ENCODE data around the gene GDF3. TPM values are rescaled to one million over a fixed set of nuclear protein-coding genes. Genes with fewer than 3 reads are reported as not detected.
A peak's percentile ranks its signal among the peaks of the same experiment; 100 is the strongest.

GDF3 gene
- polyA plus RNA-seq, 3 donors = not detected

DNA sequence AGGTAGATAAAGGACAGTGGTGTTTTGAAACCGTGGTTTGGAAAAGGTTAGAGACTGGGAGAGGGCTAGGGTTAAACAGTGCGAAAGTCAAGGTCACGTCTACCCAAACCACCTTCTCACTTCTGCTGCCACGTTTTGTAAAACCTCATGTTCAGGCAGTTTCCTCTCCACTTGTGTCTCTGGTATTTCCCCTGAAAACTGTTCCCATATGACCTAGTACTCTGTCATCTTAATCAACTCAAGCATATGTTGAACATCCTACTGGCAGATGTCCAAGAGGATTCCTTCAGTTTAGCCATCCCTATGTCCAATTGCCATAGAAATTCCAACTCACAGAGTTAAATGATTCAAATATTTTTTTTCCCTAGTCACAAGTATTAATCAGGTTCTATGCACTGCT lies 34.2 kb upstream of the GDF3 start:
- 0% methylated on average over 1 of the region's 4 CpGs for whole genome bisulfite sequencing (ENCODE audit: insufficient coverage)
- TF ChIP-seq, protein P1, sequence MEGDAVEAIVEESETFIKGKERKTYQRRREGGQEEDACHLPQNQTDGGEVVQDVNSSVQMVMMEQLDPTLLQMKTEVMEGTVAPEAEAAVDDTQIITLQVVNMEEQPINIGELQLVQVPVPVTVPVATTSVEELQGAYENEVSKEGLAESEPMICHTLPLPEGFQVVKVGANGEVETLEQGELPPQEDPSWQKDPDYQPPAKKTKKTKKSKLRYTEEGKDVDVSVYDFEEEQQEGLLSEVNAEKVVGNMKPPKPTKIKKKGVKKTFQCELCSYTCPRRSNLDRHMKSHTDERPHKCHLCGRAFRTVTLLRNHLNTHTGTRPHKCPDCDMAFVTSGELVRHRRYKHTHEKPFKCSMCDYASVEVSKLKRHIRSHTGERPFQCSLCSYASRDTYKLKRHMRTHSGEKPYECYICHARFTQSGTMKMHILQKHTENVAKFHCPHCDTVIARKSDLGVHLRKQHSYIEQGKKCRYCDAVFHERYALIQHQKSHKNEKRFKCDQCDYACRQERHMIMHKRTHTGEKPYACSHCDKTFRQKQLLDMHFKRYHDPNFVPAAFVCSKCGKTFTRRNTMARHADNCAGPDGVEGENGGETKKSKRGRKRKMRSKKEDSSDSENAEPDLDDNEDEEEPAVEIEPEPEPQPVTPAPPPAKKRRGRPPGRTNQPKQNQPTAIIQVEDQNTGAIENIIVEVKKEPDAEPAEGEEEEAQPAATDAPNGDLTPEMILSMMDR (IDR thresholded peaks at IDR 0.05) = no peak
- Histone ChIP-seq H2AFZ (ENCODE audit: insufficient read depth, low read depth, low read length, poor library complexity, severe bottlenecking) (no peak overlapping the region), H3K79me2 (ENCODE audit: insufficient read depth, low read length) (no peaks in the 10 kb centered on the region), H3K9me3 (replicated peaks in 1 of 2; ENCODE audit: control insufficient read depth in 1 of 2, insufficient read depth in 1 of 2, low read length in 2 of 2) (no peaks in the 10 kb centered on the region), H3K36me3 (replicated peaks in 1 of 2; ENCODE audit: control insufficient read depth in 1 of 2, insufficient read depth in 2 of 2, low read length in 2 of 2) (no peaks in the 10 kb centered on the region), H3K27me3 (ENCODE audit: control insufficient read depth in 2 of 2, insufficient read depth in 2 of 2, low read length in 2 of 2) (no peaks in the 10 kb centered on the region), H3K4me2 (replicated peaks; ENCODE audit: extremely low read depth, low read length, poor library complexity, severe bottlenecking) (no peak overlapping the region), H3K9ac (ENCODE audit: insufficient read depth, low read length, poor library complexity, severe bottlenecking) (no peak overlapping the region), H3K4me3 (replicated peaks in 1 of 3; ENCODE audit: low read depth in 2 of 3, low read length in 3 of 3) (no peak overlapping the region), H3K27ac (ENCODE audit: low read depth in 1 of 2, low read length in 2 of 2) (no peak overlapping the region), H3K4me1 (ENCODE audit: control insufficient read depth in 1 of 2, insufficient read depth in 2 of 2, low read length in 2 of 2) (peaks cover 2 to 8% of the 10 kb centered on the region in 2 donors), H4K20me1 (ENCODE audit: insufficient read depth, low read length) (no peaks in the 10 kb centered on the region)
- Mint-ChIP-seq H3K4me3 (no peak overlapping the region), H3K9me3 (peaks cover 0 to 2% (median 0%) of the 10 kb centered on the region in 7 donors), H3K4me1 (peaks cover 16% of the 10 kb centered on the region), H3K27me3 (ENCODE audit: low read depth in 3 of 3) (peaks cover 0 to 4% (median under 1%) of the 10 kb centered on the region in 3 donors), H3K27ac (peak overlapping the region in 1 of 7 donors; percentile 12), H3K36me3 (peaks cover 2 to 38% of the 10 kb centered on the region in 2 donors)
- intact Hi-C loops (cut with micrococcal nuclease) = no loop called here
- DNase-seq = no peak

DNA sequence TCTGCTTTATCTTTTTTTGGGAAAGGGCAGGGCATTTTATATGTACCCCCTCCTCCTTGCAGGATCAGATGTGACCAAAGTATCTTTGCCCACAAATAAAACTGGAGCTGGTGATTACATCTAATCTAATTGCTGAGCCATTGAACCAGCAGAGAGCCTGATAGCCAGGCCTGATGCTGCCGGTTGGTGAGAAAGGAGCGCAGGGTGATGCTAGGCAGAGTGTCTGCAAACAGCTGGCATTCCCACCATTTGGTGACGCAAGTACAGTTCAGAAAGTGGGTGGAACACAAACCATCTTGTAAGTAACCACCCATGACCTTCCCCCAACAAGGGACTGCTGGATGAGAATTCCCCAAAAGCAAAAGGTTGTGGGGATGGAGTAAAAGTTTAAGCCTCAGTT lies 28.4 kb upstream of the GDF3 start:
- DNase-seq = no peak
- Histone ChIP-seq H3K27me3 (ENCODE audit: control insufficient read depth in 2 of 2, insufficient read depth in 2 of 2, low read length in 2 of 2) (no peaks in the 10 kb centered on the region), H3K4me1 (ENCODE audit: control insufficient read depth in 1 of 2, insufficient read depth in 2 of 2, low read length in 2 of 2) (peaks cover 27 to 28% of the 10 kb centered on the region in 2 donors), H3K9ac (ENCODE audit: insufficient read depth, low read length, poor library complexity, severe bottlenecking) (no peak overlapping the region), H3K27ac (ENCODE audit: low read depth in 1 of 2, low read length in 2 of 2) (no peak overlapping the region), H4K20me1 (ENCODE audit: insufficient read depth, low read length) (no peaks in the 10 kb centered on the region), H3K9me3 (replicated peaks in 1 of 2; ENCODE audit: control insufficient read depth in 1 of 2, insufficient read depth in 1 of 2, low read length in 2 of 2) (no peaks in the 10 kb centered on the region), H3K79me2 (ENCODE audit: insufficient read depth, low read length) (no peaks in the 10 kb centered on the region), H2AFZ (ENCODE audit: insufficient read depth, low read depth, low read length, poor library complexity, severe bottlenecking) (no peak overlapping the region), H3K4me3 (replicated peaks in 1 of 3; ENCODE audit: low read depth in 2 of 3, low read length in 3 of 3) (no peak overlapping the region), H3K36me3 (replicated peaks in 1 of 2; ENCODE audit: control insufficient read depth in 1 of 2, insufficient read depth in 2 of 2, low read length in 2 of 2) (no peaks in the 10 kb centered on the region), H3K4me2 (replicated peaks; ENCODE audit: extremely low read depth, low read length, poor library complexity, severe bottlenecking) (no peak overlapping the region)
- H3K36me3 Mint-ChIP-seq = peaks cover 0 to 15% of the 10 kb centered on the region in 2 donors
- H3K4me1 Mint-ChIP-seq = peaks cover 30% of the 10 kb centered on the region
- WGBS (ENCODE audit: insufficient coverage) = 92% methylated on average over 2 of the region's 3 CpGs
- intact Hi-C loops (cut with micrococcal nuclease) = no loop called here
- H3K4me3 Mint-ChIP-seq = no peak overlapping the region
- TF ChIP-seq, protein P1 (IDR thresholded peaks at IDR 0.05) = no peak
- H3K9me3 Mint-ChIP-seq = peaks cover 0 to 2% (median 0%) of the 10 kb centered on the region in 7 donors
- peaks cover 0 to 5% (median 2%) of the 10 kb centered on the region in 3 donors for H3K27me3 Mint-ChIP-seq (ENCODE audit: low read depth in 3 of 3)
- H3K27ac Mint-ChIP-seq = no peak overlapping the region

Measured in CD14-positive monocyte (primary cell).